ENCODE data around the gene MR1. TPM values are rescaled to one million over a fixed set of nuclear protein-coding genes. Genes with fewer than 3 reads are reported as not detected.

Gene MR1
- total and polyA plus RNA-seq, 2 of the 13 experiments (the other 11 are each of a cell fraction or from before 2014, with no cell fraction given), result 7.7 to 10.4 TPM

DNA sequence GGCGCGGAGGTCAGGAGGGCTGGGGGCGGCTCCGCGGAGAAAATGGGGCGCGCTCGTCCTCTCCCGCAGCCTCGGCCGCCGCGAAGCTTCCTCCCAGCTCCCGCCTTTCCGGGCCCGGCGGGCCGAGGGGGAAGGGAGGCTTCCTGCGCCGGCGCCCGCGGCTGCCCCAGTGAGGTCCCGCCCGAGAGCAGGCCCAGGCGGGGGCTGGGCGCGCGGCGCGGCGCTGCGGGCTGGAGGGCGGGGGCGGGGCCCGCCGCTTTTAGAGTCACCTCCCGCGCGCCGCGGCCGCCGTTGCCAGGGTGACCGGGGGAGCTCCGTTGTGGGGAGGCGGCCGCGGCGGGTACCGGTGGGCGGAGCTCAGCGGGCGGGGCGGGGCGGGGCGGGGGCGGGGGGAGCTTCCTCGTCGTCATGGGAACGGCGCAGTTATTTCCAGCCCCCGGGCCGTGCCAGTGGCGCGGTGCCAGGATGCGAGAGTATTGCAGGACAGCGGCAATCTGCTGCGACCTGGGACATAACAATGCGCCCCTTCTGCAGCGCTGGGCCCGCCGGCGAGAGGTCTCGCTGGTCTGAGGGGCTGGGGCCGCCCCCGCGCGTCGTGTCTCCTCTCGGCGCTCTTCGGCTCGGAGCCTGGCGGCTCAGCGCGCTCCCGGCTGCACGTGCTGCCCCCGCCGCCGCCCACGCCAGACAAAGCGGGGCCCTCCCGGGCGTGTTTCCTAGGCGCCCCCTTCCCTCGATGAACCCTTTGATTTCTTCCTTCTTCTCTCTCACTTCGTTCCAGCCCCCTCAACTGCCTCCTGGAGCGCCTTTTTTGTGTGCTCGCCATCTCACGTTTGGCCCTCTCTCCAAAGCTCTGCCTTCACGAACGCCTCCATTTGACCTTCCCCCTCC lies 71.6 kb downstream of the MR1 start (continued):
- TF ChIP-seq, protein P1, sequence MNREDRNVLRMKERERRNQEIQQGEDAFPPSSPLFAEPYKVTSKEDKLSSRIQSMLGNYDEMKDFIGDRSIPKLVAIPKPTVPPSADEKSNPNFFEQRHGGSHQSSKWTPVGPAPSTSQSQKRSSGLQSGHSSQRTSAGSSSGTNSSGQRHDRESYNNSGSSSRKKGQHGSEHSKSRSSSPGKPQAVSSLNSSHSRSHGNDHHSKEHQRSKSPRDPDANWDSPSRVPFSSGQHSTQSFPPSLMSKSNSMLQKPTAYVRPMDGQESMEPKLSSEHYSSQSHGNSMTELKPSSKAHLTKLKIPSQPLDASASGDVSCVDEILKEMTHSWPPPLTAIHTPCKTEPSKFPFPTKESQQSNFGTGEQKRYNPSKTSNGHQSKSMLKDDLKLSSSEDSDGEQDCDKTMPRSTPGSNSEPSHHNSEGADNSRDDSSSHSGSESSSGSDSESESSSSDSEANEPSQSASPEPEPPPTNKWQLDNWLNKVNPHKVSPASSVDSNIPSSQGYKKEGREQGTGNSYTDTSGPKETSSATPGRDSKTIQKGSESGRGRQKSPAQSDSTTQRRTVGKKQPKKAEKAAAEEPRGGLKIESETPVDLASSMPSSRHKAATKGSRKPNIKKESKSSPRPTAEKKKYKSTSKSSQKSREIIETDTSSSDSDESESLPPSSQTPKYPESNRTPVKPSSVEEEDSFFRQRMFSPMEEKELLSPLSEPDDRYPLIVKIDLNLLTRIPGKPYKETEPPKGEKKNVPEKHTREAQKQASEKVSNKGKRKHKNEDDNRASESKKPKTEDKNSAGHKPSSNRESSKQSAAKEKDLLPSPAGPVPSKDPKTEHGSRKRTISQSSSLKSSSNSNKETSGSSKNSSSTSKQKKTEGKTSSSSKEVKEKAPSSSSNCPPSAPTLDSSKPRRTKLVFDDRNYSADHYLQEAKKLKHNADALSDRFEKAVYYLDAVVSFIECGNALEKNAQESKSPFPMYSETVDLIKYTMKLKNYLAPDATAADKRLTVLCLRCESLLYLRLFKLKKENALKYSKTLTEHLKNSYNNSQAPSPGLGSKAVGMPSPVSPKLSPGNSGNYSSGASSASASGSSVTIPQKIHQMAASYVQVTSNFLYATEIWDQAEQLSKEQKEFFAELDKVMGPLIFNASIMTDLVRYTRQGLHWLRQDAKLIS (CRISPR knock-in tag; IDR thresholded peaks at IDR 0.05), result no peak
- TF ChIP-seq NONO (IDR thresholded peaks at IDR 0.05) (no peak), NONO (CRISPR knock-in tag; conservative IDR thresholded peaks at IDR 0.05) (0 out of 2 replicates have a peak, but pooled peaks have one; percentile 25), SMC3 (IDR thresholded peaks at IDR 0.05; ENCODE audit: low read length) (no peak), ZNF761 (CRISPR knock-in tag; conservative IDR thresholded peaks at IDR 0.05) (no peak), PITX1 (CRISPR knock-in tag; IDR thresholded peaks at IDR 0.05) (no peak), SRF (IDR thresholded peaks at IDR 0.05; ENCODE audit: low read depth, low read length) (no peak), BRCA1 (CRISPR knock-in tag; IDR thresholded peaks at IDR 0.05) (no peak), PATZ1 (CRISPR knock-in tag; IDR thresholded peaks at IDR 0.05) (peak; percentile 82), ZBTB3 (CRISPR knock-in tag; IDR thresholded peaks at IDR 0.05; ENCODE audit: borderline replicate concordance, low read depth) (no peak), KLF6 (CRISPR knock-in tag; IDR thresholded peaks at IDR 0.05) (0 out of 2 replicates have a peak, but pooled peaks have one; percentile 59), ZNF614 (CRISPR knock-in tag; IDR thresholded peaks at IDR 0.05; ENCODE audit: borderline replicate concordance) (no peak), ZFY (CRISPR knock-in tag; IDR thresholded peaks at IDR 0.05) (peak; percentile 82), MAF1 (CRISPR knock-in tag; IDR thresholded peaks at IDR 0.05; ENCODE audit: borderline replicate concordance) (no peak), MATR3 (CRISPR knock-in tag; IDR thresholded peaks at IDR 0.05) (no peak), ZXDC (CRISPR knock-in tag; IDR thresholded peaks at IDR 0.05) (no peak), ZNF501 (CRISPR knock-in tag; IDR thresholded peaks at IDR 0.05) (peak; percentile 58; the same call in 1 of the 2 replicates), THAP8 (CRISPR knock-in tag; IDR thresholded peaks at IDR 0.05; ENCODE audit: borderline replicate concordance) (no peak), ZNF451 (CRISPR knock-in tag; IDR thresholded peaks at IDR 0.05) (peak; percentile 53; the same call in 1 of the 2 replicates)
